22Rv1 (cell line): ENCODE results near the gene NCOA3.

Source experiments
- H3K27ac ChIP-seq: fragments of 450-650 bp; 2 replicates; pipeline ENCODE4 v1.5.1; 2017
- CTCF ChIP-seq: fragments of 450-650 bp; IDR thresholded peaks from 2 replicates; pipeline ENCODE4 v1.5.1; 2017; ENCODE audit warnings: mild to moderate bottlenecking
- ZFX ChIP-seq: fragments of 450-650 bp; IDR thresholded peaks from 2 replicates; pipeline ENCODE4 v1.6.1; 2017; ENCODE audit warnings: antibody characterized with exemption, borderline replicate concordance

NCOA3 gene

DNA sequence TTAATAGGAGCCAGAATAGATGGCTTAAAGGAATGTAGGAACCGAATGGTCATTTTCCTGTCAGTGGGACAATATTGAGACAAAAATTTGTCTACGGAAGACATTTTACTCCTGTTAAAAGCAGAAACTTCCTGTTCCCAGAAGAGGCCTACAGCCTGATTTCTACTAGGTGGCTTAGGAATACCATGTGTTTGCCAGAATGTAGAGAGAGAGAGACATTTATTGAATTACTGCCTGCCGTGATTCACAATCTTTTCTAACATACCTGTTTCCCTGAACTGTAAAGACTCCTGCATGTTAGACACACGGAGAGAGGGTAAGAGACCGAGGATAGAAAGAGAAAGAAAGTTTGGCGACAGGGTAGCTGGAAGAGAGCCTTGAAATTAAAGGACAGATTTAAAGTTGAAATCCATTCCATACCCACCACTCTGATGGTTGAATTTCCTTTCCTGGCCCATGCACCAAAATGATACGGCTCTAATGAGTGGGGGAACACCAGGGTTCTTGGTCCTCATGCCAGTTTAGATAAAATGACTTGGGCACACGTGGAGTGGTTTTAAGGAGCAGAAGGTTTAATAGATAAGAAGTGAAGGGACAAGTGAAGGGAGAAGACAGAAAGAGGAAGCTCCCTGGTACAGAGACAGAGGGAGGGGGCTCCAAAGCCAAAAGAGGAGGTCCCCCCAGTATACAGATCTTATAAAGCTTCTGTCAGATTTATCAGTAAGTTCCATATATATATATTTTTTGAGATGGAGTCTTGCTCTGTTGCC is 22.5 kb downstream of the NCOA3 start:
- H3K27ac ChIP-seq = no peak overlapping the region
- TF ChIP-seq ZFX (no peak), CTCF (no peak)

DNA sequence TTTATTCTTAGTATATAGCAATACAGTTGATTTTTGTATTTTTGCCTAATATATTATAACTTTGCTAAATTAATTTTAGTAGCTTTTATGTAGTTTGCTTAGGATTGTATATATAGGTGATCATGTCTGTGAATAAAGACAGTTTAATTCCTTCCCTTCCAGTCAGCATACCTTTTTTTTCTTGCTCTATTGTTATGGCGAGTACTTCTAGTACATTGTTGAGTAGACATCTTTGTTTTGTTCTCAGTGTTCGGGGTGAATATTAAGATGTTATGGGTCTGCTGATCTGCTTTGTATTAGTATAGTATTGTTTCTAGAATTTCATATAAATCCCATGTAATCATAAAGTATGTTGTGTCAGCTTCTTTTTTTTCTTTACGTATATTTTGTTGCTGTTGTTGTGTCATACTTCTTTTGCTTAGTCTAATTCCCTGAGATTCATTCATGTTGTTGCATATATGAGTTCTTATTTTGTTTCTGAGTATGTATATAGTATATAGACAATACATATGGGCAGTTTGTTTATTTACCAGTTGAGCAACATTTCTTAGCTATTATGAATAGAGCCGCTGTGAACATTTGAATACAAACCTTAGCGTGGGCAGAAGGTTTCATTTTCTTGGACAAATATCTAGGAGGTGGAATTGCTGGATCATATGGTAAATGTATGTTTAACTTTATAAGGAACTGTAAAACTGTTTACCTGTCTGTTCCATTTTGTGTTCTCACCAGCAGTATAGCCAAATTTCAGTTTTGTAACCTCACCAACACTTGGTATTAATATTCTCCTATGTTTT is 25.5 kb downstream of the NCOA3 start:
- no peak for TF ChIP-seq ZFX
- no peak overlapping the region for H3K27ac ChIP-seq

DNA sequence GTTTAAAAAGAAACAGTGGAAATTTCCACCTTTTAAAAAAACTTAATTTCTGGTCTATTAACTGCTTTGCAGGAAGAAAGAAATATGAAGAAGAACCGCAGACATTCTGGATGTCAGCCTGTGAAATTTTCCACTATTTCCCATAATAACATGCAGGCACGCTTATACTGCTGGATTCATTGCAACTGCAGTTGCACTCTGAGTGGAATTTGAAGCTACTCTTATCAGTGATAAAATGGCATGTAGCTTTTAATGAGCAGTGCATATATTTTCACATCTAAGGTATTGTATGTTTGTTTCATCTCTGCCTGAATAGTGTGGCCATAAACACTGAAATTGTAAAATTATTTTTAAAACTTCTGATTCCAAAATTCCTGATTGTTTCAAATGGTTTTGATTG is 28.2 kb downstream of the NCOA3 start:
- TF ChIP-seq CTCF = no peak
- TF ChIP-seq ZFX = no peak
- H3K27ac ChIP-seq = no peak overlapping the region

GRCh38 chr20:47531458-47531857 is 29.8 kb downstream of the NCOA3 start:
- H3K27ac ChIP-seq = no peak overlapping the region
- TF ChIP-seq CTCF (no peak), ZFX (no peak)

- H3K27ac ChIP-seq = no peak overlapping the region
- TF ChIP-seq ZFX = no peak
- no peak for TF ChIP-seq CTCF
These were observed 30.3 kb downstream of the NCOA3 start for GRCh38 chr20:47532002-47532401.

DNA sequence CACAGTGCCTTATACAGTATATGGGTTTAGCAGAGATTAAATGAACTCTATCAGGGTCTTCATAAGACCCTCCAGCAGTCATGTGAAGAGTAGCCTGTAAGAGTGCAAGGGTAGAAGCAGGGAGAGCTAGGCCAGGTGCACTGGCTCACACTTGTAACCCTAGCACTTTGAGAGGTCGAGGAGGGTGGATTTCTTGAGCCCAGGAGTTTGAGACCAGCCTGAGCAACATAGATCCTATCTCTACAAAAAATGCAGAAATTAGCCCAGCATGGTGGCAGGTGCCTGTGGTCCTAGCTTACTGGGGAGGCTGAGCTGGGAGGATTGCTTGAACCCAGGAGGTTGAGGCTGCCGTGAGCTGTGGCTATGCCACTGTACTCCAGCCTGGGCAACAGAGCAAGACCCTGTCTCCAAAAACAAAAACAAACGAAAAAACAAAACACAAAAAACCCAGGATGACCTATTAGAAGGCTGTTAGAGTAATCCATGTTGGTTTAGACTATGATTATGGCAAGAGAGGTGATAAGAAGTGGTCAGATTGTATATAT is 31.9 kb downstream of the NCOA3 start:
- no peak for TF ChIP-seq ZFX
- TF ChIP-seq CTCF = no peak
- H3K27ac ChIP-seq = no peak overlapping the region

- H3K27ac ChIP-seq = no peak overlapping the region
- TF ChIP-seq CTCF (no peak), ZFX (no peak)
These were observed 32.7 kb downstream of the NCOA3 start for GRCh38 chr20:47534405-47534804.
